HFFc6 (cell line): Measurements from ENCODE around the gene FOXI3. TPM values are rescaled to one million over a fixed set of nuclear protein-coding genes. Genes with fewer than 3 reads are reported as not detected.

Source experiments
- DNase-seq: peaks from one replicate; pipeline ENCODE4 v3.0.0-alpha.2; 2018
- H3K27ac Mint-ChIP-seq: 2 replicates; pipeline ENCODE4 v1.8.0; 2020; ENCODE audit warnings: mild to moderate bottlenecking, mixed read lengths
- H3K27me3 Mint-ChIP-seq: 2 replicates; pipeline ENCODE4 v1.8.0; 2021; ENCODE audit warnings: mild to moderate bottlenecking, moderate library complexity, mixed read lengths; ENCODE audit not compliant: insufficient read depth
- H3K36me3 Mint-ChIP-seq: 2 replicates; pipeline ENCODE4 v1.8.0; 2021; ENCODE audit warnings: low read depth, mixed read lengths
- H3K4me1 Mint-ChIP-seq: 2 replicates; pipeline ENCODE4 v1.8.0; 2020; ENCODE audit warnings: low read depth, mixed read lengths
- H3K4me3 Mint-ChIP-seq: 2 replicates; pipeline ENCODE4 v1.8.0; 2020; ENCODE audit warnings: mild to moderate bottlenecking, moderate library complexity, mixed read lengths
- H3K9me3 Mint-ChIP-seq: 2 replicates; pipeline ENCODE4 v1.8.0; 2020; ENCODE audit warnings: mild to moderate bottlenecking, mixed read lengths
- total RNA-seq, 6 experiments: library from RNA; stranded (reverse); fragmentation: NEBNext Ultra II Directional; extraction: Animal tissue kit (Norgen Biotek cat#: 25700); gene quantifications; 2 replicates in 1 of 6; 3 replicates in 5 of 6; pipeline ENCODE4 v1.2.3, GENCODE V29; 2021
- TF ChIP-seq, protein P1 (sequence below): fragments of 200-600 bp; sonication (generic); IDR thresholded peaks from 2 replicates; pipeline ENCODE4 v1.5.0; 2021; ENCODE audit warnings: antibody characterized with exemption, mild to moderate bottlenecking

FOXI3 gene
- total RNA-seq, 6 experiments from 2014 or later: not detected

DNA sequence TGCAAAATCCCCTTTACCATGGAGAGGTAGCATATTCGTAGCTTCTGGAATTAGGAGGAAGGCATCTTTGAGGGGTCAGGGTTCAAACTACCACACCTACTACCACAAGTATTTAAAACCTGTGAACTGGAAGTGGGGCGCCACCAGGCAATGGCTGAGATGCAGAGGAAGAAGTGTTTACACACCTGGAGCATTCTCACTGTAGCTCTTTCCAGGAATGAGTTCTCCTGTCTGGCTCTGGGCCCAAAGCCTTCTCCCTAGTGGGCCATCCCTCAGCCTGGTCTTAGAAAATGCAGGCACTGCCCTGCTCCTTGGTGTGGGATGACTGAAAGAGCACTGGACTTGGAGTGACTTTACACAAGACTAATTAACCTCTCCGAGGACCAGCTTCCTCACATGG, 30.7 kb upstream of the FOXI3 start:
- no peak overlapping the region for H3K27ac Mint-ChIP-seq
- TF ChIP-seq, protein P1, sequence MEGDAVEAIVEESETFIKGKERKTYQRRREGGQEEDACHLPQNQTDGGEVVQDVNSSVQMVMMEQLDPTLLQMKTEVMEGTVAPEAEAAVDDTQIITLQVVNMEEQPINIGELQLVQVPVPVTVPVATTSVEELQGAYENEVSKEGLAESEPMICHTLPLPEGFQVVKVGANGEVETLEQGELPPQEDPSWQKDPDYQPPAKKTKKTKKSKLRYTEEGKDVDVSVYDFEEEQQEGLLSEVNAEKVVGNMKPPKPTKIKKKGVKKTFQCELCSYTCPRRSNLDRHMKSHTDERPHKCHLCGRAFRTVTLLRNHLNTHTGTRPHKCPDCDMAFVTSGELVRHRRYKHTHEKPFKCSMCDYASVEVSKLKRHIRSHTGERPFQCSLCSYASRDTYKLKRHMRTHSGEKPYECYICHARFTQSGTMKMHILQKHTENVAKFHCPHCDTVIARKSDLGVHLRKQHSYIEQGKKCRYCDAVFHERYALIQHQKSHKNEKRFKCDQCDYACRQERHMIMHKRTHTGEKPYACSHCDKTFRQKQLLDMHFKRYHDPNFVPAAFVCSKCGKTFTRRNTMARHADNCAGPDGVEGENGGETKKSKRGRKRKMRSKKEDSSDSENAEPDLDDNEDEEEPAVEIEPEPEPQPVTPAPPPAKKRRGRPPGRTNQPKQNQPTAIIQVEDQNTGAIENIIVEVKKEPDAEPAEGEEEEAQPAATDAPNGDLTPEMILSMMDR: no peak
- H3K9me3 Mint-ChIP-seq: no peaks in the 10 kb centered on the region
- no peaks in the 10 kb centered on the region for H3K4me1 Mint-ChIP-seq
- H3K27me3 Mint-ChIP-seq: peaks cover 6% of the 10 kb centered on the region
- H3K36me3 Mint-ChIP-seq: no peaks in the 10 kb centered on the region
- DNase-seq: no peak
- no peak overlapping the region for H3K4me3 Mint-ChIP-seq

DNA sequence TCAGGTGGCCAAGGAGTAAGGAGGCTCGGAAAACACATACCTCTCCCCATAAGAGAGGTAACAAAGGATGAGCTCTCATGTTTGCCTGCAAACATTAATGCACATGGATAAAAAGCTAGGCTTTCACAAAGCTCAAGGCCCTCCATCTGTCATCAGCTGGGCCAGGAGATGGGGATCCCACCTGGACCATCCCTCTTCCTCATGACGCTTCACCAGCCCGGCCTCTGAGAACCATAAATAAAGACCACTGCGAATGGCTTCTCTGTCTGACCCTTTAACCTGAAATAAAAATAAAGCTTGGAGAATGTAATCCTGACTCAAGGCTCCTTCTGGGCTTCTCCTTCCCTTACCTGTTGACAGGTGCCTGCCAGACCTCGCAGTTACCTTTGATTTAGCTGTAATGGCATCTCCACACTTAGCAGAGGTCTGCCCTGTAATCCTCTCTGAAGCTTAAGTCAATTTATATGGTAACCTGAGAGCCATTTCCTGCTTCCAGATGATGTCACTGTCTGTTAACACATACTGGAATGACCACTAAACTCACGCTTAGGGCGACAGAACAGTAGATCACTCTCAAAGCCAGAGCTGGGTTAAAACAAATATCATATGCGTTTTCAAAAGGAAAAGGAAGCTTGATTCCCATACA, 29.3 kb upstream of the FOXI3 start:
- DNase-seq: peak; percentile 9
- Mint-ChIP-seq H3K27me3 (peaks cover 6% of the 10 kb centered on the region), H3K27ac (no peak overlapping the region), H3K36me3 (no peaks in the 10 kb centered on the region), H3K9me3 (no peaks in the 10 kb centered on the region), H3K4me1 (no peaks in the 10 kb centered on the region), H3K4me3 (no peak overlapping the region)
- TF ChIP-seq, protein P1: no peak

DNA sequence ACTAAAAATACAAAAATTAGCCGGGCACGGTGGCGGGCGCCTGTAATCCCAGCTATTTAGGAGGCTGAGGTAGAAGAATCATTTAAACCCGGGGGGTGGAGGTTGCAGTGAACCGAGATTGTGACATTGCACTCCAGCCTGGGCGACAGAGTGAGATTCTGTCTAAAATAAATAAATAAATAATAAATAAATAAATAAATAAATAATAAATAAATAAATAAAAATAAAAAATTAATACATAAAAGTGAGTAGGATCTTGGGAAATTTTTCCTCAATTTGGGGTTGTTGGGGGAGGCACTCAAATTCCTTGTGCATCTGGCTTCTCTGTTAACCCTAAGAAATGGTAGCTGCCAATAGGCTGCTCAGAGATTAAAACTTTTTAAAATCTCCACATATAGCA, 20.3 kb upstream of the FOXI3 start:
- Mint-ChIP-seq H3K4me3 (no peak overlapping the region), H3K9me3 (no peaks in the 10 kb centered on the region), H3K27me3 (peaks cover 9% of the 10 kb centered on the region), H3K36me3 (no peaks in the 10 kb centered on the region), H3K27ac (no peak overlapping the region), H3K4me1 (no peaks in the 10 kb centered on the region)
- TF ChIP-seq, protein P1: no peak
- DNase-seq: no peak

DNA sequence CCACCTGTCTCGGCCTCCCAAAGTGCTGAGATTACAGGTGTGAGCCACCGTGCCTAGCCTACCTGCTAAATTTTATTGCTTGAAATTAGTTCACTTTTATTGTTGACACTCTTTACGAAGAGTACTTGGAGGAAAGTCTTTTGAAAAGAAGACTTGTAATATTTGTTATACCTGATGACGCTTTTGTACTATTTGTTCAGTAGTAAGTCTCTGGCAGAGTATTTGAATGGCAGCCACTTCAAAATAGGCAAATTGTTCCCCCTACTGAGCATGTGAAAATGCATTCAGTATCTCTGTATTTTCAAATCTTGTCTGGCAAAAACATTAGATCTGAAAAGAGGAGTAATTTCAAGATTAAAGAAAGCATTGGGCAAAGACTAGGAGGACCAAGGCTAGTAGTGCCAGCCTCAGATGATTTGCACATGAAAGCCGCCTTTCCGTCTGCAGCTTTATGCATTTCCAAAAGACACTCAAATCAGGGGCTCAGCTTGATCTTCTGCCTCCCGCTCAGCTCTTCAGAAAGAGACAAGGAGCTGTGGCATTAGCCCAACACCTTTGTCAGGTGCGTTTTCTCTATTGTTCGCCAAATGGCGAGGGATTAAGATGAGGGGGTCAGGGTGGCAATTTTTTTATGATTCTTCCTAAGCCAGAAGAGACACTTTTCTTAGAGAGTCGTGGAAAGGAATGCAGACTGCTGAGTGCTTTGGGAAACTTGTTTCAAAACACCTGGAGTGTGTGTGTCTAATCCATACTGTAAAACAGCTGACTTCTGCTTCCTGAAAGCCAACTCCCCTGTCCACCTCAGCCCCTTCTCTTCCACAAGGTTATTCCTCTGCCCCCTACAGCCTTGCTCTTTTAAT, 18.8 kb upstream of the FOXI3 start:
- TF ChIP-seq, protein P1: no peak
- DNase-seq: no peak
- Mint-ChIP-seq H3K36me3 (no peaks in the 10 kb centered on the region), H3K27me3 (peaks cover 9% of the 10 kb centered on the region), H3K4me3 (no peak overlapping the region), H3K9me3 (no peaks in the 10 kb centered on the region), H3K27ac (no peak overlapping the region), H3K4me1 (no peaks in the 10 kb centered on the region)

DNA sequence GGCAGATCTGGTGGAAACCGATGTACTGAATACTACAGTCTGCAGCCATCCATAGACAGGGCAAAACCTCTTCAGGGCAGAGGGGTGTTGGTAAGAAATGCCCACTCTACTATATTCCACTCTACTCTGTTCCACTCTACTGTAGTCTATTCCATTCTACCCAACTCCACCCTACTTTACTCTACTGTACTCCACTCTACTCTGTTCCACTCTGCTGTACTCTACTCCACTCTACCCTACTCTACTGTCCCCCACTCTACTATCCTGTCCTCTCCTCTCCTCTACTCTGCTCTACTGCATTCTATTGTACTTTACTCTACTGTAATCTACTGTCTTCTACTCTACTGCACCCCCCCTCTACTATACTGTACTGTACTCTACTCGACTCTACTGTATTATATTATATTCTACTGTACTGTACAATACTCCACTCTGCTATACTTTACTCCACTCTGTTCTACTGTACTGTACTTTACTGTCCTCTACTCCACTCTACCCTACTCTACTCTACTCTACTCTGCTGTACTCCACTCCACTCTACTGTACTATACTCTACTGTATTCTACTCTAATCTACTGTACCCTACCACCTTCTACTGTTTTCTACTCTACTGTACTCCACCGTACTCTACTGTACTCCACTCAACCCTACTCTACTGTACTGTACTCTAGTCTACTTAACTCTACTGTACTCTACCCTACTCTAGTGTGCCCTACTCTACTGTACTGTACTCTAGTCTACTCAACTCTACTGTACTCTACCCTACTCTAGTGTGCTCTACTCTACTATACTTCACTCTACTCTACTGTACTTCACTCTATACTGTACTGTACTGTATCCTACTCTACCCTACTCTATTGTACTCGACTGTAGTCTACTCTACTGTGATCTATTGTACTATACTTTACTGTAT, 17.0 kb upstream of the FOXI3 start:
- Mint-ChIP-seq H3K4me3 (no peak overlapping the region), H3K36me3 (no peaks in the 10 kb centered on the region), H3K27ac (no peak overlapping the region), H3K27me3 (peaks cover 8% of the 10 kb centered on the region), H3K4me1 (no peaks in the 10 kb centered on the region), H3K9me3 (no peaks in the 10 kb centered on the region)
- DNase-seq: no peak
- TF ChIP-seq, protein P1: no peak
